Activated B cell treated with CpG ODN at 0.5 μM for 24 hours (primary cell): Measurements from ENCODE around the gene TRPC4. TPM values are rescaled to one million over a fixed set of nuclear protein-coding genes. Genes with fewer than 3 reads are reported as not detected.

Experiments used
- ATAC-seq: fragments of 200-7000 bp; cut with Tn5 transposase; one replicate; pipeline ENCODE4 v1.10.0; 2021; ENCODE audit warnings: low read depth, mild to moderate bottlenecking, moderate library complexity
- CTCF ChIA-PET: fragments of 350-600 bp; sonication (Branson Sonifier 250); formaldehyde crosslinking; loops from one replicate; lab custom pipeline; 2021; ENCODE audit warnings: antibody characterized with exemption; lab: Charles Lee
- POLR2A ChIA-PET: fragments of 350-600 bp; sonication (Branson Sonifier 250); formaldehyde crosslinking; loops from one replicate; lab custom pipeline; 2021; ENCODE audit warnings: antibody characterized with exemption; lab: Charles Lee
- DNase-seq: peaks from one replicate; pipeline ENCODE4 v3.0.0; 2022
- H3K27ac Mint-ChIP-seq: one replicate; pipeline ENCODE4 v1.8.0; 2020; ENCODE audit warnings: mixed read lengths
- H3K27me3 Mint-ChIP-seq: one replicate; pipeline ENCODE4 v1.8.0; 2021; ENCODE audit warnings: mixed read lengths
- H3K36me3 Mint-ChIP-seq: one replicate; pipeline ENCODE4 v1.8.0; 2021; ENCODE audit warnings: low read depth, mixed read lengths
- H3K4me1 Mint-ChIP-seq: one replicate; pipeline ENCODE4 v1.8.0; 2021; ENCODE audit warnings: mixed read lengths
- H3K4me3 Mint-ChIP-seq: one replicate; pipeline ENCODE4 v1.8.0; 2020; ENCODE audit warnings: mild to moderate bottlenecking, mixed read lengths
- H3K9me3 Mint-ChIP-seq: one replicate; pipeline ENCODE4 v1.8.0; 2020; ENCODE audit warnings: mixed read lengths
- CTCF ChIP-seq: fragments of 200-600 bp; IDR thresholded peaks from one replicate; pipeline ENCODE4 v1.8.0; 2022; ENCODE audit warnings: antibody characterized with exemption, mild to moderate bottlenecking
- intact Hi-C: fragments of 100-400 bp; cut with micrococcal nuclease; formaldehyde crosslinking; loops from one replicate; pipeline ENCODE4 v1.15.1; 2024
- total RNA-seq: library from RNA; stranded (reverse); gene quantifications from 2 replicates; pipeline ENCODE4 v1.2.3, GENCODE V29; 2022

Gene TRPC4
- total RNA-seq, 1 donor from 2014 or later, result not detected

GRCh38 chr13:37608750-37609339, 260.7 kb downstream of the TRPC4 start:
- no peaks in the 10 kb centered on the region for H3K27me3 Mint-ChIP-seq
- intact Hi-C loops, result no loop called here

GRCh38 chr13:37602733-37603381, 266.7 kb downstream of the TRPC4 start:
- H3K9me3 Mint-ChIP-seq, result no peaks in the 10 kb centered on the region
- H3K27ac Mint-ChIP-seq, result no peak overlapping the region
- CTCF ChIA-PET, result no interaction called here
- no peak for TF ChIP-seq CTCF
- intact Hi-C loops, result no loop called here
- DNase-seq (no peak), ATAC-seq (no peak)
- no peaks in the 10 kb centered on the region for H3K36me3 Mint-ChIP-seq
- H3K27me3 Mint-ChIP-seq, result no peaks in the 10 kb centered on the region
- no peaks in the 10 kb centered on the region for H3K4me1 Mint-ChIP-seq
- H3K4me3 Mint-ChIP-seq, result no peak overlapping the region
- POLR2A ChIA-PET, result no interaction called here

More at GRCh38 chr13:37608750-37609339, 260.7 kb downstream of the TRPC4 start:
- Mint-ChIP-seq H3K4me1 (no peaks in the 10 kb centered on the region), H3K27ac (no peak overlapping the region), H3K36me3 (no peaks in the 10 kb centered on the region), H3K9me3 (no peaks in the 10 kb centered on the region), H3K4me3 (no peak overlapping the region)
- DNase-seq (no peak), ATAC-seq (no peak)
- ChIA-PET POLR2A (no interaction called here), CTCF (no interaction called here)
- no peak for TF ChIP-seq CTCF

GRCh38 chr13:37601648-37602440, 267.7 kb downstream of the TRPC4 start:
- no peaks in the 10 kb centered on the region for H3K4me1 Mint-ChIP-seq
- no peak overlapping the region for H3K4me3 Mint-ChIP-seq
- ATAC-seq (no peak), DNase-seq (no peak)
- no peaks in the 10 kb centered on the region for H3K9me3 Mint-ChIP-seq
- TF ChIP-seq CTCF, result no peak
- ChIA-PET CTCF (no interaction called here), POLR2A (no interaction called here)
- intact Hi-C loops, result no loop called here
- no peak overlapping the region for H3K27ac Mint-ChIP-seq
- H3K36me3 Mint-ChIP-seq, result no peaks in the 10 kb centered on the region
- no peaks in the 10 kb centered on the region for H3K27me3 Mint-ChIP-seq

- no peaks in the 10 kb centered on the region for H3K4me1 Mint-ChIP-seq
- no peaks in the 10 kb centered on the region for H3K27me3 Mint-ChIP-seq
- H3K27ac Mint-ChIP-seq, result no peak overlapping the region
- intact Hi-C loops, result no loop called here
- ChIA-PET POLR2A (no interaction called here), CTCF (no interaction called here)
- no peak overlapping the region for H3K4me3 Mint-ChIP-seq
- H3K9me3 Mint-ChIP-seq, result no peaks in the 10 kb centered on the region
- TF ChIP-seq CTCF, result no peak
- no peak for ATAC-seq
- no peaks in the 10 kb centered on the region for H3K36me3 Mint-ChIP-seq
- no peak for DNase-seq
These were observed 270.1 kb downstream of the TRPC4 start for GRCh38 chr13:37599519-37599918.

GRCh38 chr13:37598597-37598996, 271.0 kb downstream of the TRPC4 start, which contains the start of gene POSTN:
Gene POSTN (minus strand): TSS chr13:37598768. CDS start chr13:37598726, 42 bp downstream.
- Mint-ChIP-seq H3K4me3 (no peak within 1 kb of the TSS), H3K27me3 (no peaks in the 10 kb centered on the region), H3K36me3 (no peaks in the 10 kb centered on the region), H3K9me3 (no peaks in the 10 kb centered on the region), H3K4me1 (no peaks in the 10 kb centered on the region), H3K27ac (no peak within 1 kb of the TSS)
- ATAC-seq (no peak), DNase-seq (no peak)
- CTCF ChIA-PET, result no interaction called here
- POLR2A ChIA-PET, result no interaction called here
- no peak for TF ChIP-seq CTCF
- intact Hi-C loops, result no loop called here
